ENCODE results near the gene TADA2B.

Gene TADA2B

GRCh38 chr4:7020856-7021255 is 22.3 kb upstream of the TADA2B start:
- POLR2A ChIA-PET, result no interaction called here
- no peak for DNase-seq (ENCODE audit: extremely low spot score)
- CTCF ChIA-PET, result interaction anchor here (2.3 kb wide), 1 partner anchor 22 kb away, joined by 6 read pairs; the partner anchor contains the start of gene TADA2B
- no peak for TF ChIP-seq CTCF (IDR thresholded peaks at IDR 0.05; ENCODE audit: control extremely low read depth, extremely low read depth, low read depth, missing control alignments)

- no peak for DNase-seq (ENCODE audit: extremely low spot score)
- ChIA-PET CTCF (interaction anchor here (2.3 kb wide), 1 partner anchor 22 kb away, joined by 6 read pairs; the partner anchor contains the start of gene TADA2B), POLR2A (no interaction called here)
- TF ChIP-seq CTCF (IDR thresholded peaks at IDR 0.05; ENCODE audit: control extremely low read depth, extremely low read depth, low read depth, missing control alignments), result no peak
These were observed 21.8 kb upstream of the TADA2B start for GRCh38 chr4:7021355-7021754.

GRCh38 chr4:7021930-7022664 is 21.1 kb upstream of the TADA2B start:
- CTCF ChIA-PET, result interaction anchor here (2.3 kb wide), 1 partner anchor 21 kb away, joined by 6 read pairs; the partner anchor contains the start of gene TADA2B
- no peak for DNase-seq (ENCODE audit: extremely low spot score)

GRCh38 chr4:7023486-7023885 is 19.7 kb upstream of the TADA2B start:
- DNase-seq (ENCODE audit: extremely low spot score), result no peak
- CTCF ChIA-PET, result interaction anchor here (1.5 to 1.6 kb wide), 3 partner anchors 16 to 49 kb away, joined by 3 to 4 read pairs (median 3); partner anchors contain the start of gene TADA2B
- POLR2A ChIA-PET, result no interaction called here
- TF ChIP-seq CTCF (IDR thresholded peaks at IDR 0.05; ENCODE audit: control extremely low read depth, extremely low read depth, low read depth, missing control alignments), result no peak

More at GRCh38 chr4:7021930-7022664, 21.1 kb upstream of the TADA2B start:
- POLR2A ChIA-PET, result no interaction called here
- TF ChIP-seq CTCF (IDR thresholded peaks at IDR 0.05; ENCODE audit: control extremely low read depth, extremely low read depth, low read depth, missing control alignments), result no peak

- ChIA-PET CTCF (interaction anchor here (1.5 to 1.6 kb wide), 3 partner anchors 16 to 50 kb away, joined by 3 to 4 read pairs (median 3); partner anchors contain the start of gene TADA2B), POLR2A (no interaction called here)
- TF ChIP-seq CTCF (IDR thresholded peaks at IDR 0.05; ENCODE audit: control extremely low read depth, extremely low read depth, low read depth, missing control alignments), result no peak
These were observed 19.3 kb upstream of the TADA2B start for GRCh38 chr4:7023901-7024300.

GRCh38 chr4:7024336-7024890 is 18.8 kb upstream of the TADA2B start:
- TF ChIP-seq CTCF (IDR thresholded peaks at IDR 0.05; ENCODE audit: control extremely low read depth, extremely low read depth, low read depth, missing control alignments), result no peak
- CTCF ChIA-PET, result interaction anchor here (1.2 to 1.6 kb wide), 4 partner anchors 11 to 50 kb away, joined by 3 to 4 read pairs (median 4); partner anchors contain the start of gene TADA2B
- POLR2A ChIA-PET, result no interaction called here
- DNase-seq (ENCODE audit: extremely low spot score), result peak; percentile 49

More at GRCh38 chr4:7023901-7024300, 19.3 kb upstream of the TADA2B start:
- no peak for DNase-seq (ENCODE audit: extremely low spot score)

Data from GM10248 (cell line).